CD4-positive, alpha-beta memory T cell (primary cell): ENCODE measurements around the gene TMEM213. TPM values are rescaled to one million over a fixed set of nuclear protein-coding genes. Genes with fewer than 3 reads are reported as not detected.

Source experiments
- CTCF ChIA-PET: fragments of 350-600 bp; sonication (Branson Sonifier 250); formaldehyde crosslinking; loops from one replicate; lab custom pipeline; 2021; ENCODE audit warnings: inconsistent platforms; ENCODE audit not compliant: partially characterized antibody; lab: Charles Lee
- POLR2A ChIA-PET: fragments of 350-600 bp; sonication (Branson Sonifier 250); formaldehyde crosslinking; loops from one replicate; lab custom pipeline; 2021; ENCODE audit not compliant: partially characterized antibody; lab: Charles Lee
- DNase-seq, 5 donors: peaks; one replicate each; pipeline versions ENCODE4 v3.0.0 to v3.0.0-alpha.2; 2020 to 2022; ENCODE audit warnings: mixed read lengths in 1 of 5
- H3K27ac ChIP-seq: one replicate; pipeline ENCODE4 v1.7.0; 2013; ENCODE audit warnings: low read depth, low read length
- H3K27me3 ChIP-seq: 2 replicates; pipeline ENCODE4 v1.7.0; 2013; ENCODE audit warnings: mild to moderate bottlenecking, low read length, moderate library complexity; ENCODE audit not compliant: insufficient read depth
- H3K36me3 ChIP-seq: 2 replicates; pipeline ENCODE4 v1.7.0; 2013; ENCODE audit warnings: mild to moderate bottlenecking, low read length, moderate library complexity; ENCODE audit not compliant: insufficient read depth
- H3K4me1 ChIP-seq: 2 replicates; pipeline ENCODE4 v1.7.0; 2013; ENCODE audit warnings: mild to moderate bottlenecking, low read length, moderate library complexity; ENCODE audit not compliant: insufficient read depth
- H3K4me3 ChIP-seq, 2 donors: one replicate each; pipeline ENCODE4 v1.7.0; 2013; ENCODE audit warnings: low read length in 2 of 2, mild to moderate bottlenecking in 1 of 2
- H3K9me3 ChIP-seq, 2 donors: one replicate each; pipeline ENCODE4 v1.7.0; 2013; ENCODE audit warnings: low read length in 2 of 2, control low read depth in 1 of 2; ENCODE audit not compliant: control insufficient read depth in 1 of 2
- H3K27ac Mint-ChIP-seq, 7 donors: one replicate each; pipeline ENCODE4 v1.8.0; 2020 to 2021; ENCODE audit warnings: mixed read lengths in 7 of 7, mild to moderate bottlenecking in 6 of 7, inconsistent platforms in 3 of 7, moderate library complexity in 3 of 7
- H3K27me3 Mint-ChIP-seq, 2 donors: one replicate each; pipeline ENCODE4 v1.8.0; 2020 to 2021; ENCODE audit warnings: mixed read lengths in 2 of 2
- H3K36me3 Mint-ChIP-seq, 2 donors: one replicate each; pipeline ENCODE4 v1.8.0; 2020 to 2021; ENCODE audit warnings: mixed read lengths in 2 of 2, inconsistent platforms in 1 of 2, mild to moderate bottlenecking in 1 of 2
- H3K4me1 Mint-ChIP-seq, 4 donors: one replicate each; pipeline ENCODE4 v1.8.0; 2020 to 2021; ENCODE audit warnings: mixed read lengths in 4 of 4, mild to moderate bottlenecking in 1 of 4
- H3K4me3 Mint-ChIP-seq, 8 donors: one replicate each; pipeline ENCODE4 v1.8.0; 2020 to 2021; ENCODE audit warnings: mixed read lengths in 8 of 8, mild to moderate bottlenecking in 7 of 8, moderate library complexity in 6 of 8, inconsistent platforms in 3 of 8
- H3K9me3 Mint-ChIP-seq, 8 donors: one replicate each; pipeline ENCODE4 v1.8.0; 2020 to 2021; ENCODE audit warnings: mixed read lengths in 8 of 8, mild to moderate bottlenecking in 5 of 8, inconsistent platforms in 3 of 8, moderate library complexity in 1 of 8
- intact Hi-C: fragments of 100-400 bp; cut with micrococcal nuclease; formaldehyde crosslinking; loops from one replicate; pipeline ENCODE4 v1.15.1; 2023
- polyA plus RNA-seq, 2 donors: library from polyadenylated mRNA; unstranded; fragments of 300-500 nt; fragmentation: Illumina TruSeq; gene quantifications; one replicate each; pipeline ENCODE4 v1.2.3, GENCODE V29; 2021
- total RNA-seq, 2 experiments: library from RNA; stranded (reverse); gene quantifications; one replicate each; pipeline ENCODE4 v1.2.3, GENCODE V29; 2021

Gene TMEM213
- total and polyA plus RNA-seq, 4 experiments from 2014 or later, result not detected

GRCh38 chr7:138878051-138878450 is 80.3 kb downstream of the TMEM213 start:
- no peaks in the 10 kb centered on the region for H3K36me3 Mint-ChIP-seq
- CTCF ChIA-PET, result interaction anchor here (1.1 to 3.2 kb wide), 4 partner anchors 8 to 139 kb away, joined by 3 to 23 read pairs (median 4); no protein-coding TSS in a partner anchor
- H3K9me3 ChIP-seq, result no peaks in the 10 kb centered on the region
- H3K27me3 ChIP-seq, result no peaks in the 10 kb centered on the region
- H3K4me3 Mint-ChIP-seq, result no peak overlapping the region
- H3K36me3 ChIP-seq, result no peaks in the 10 kb centered on the region
- peak overlapping the region in 2 of 7 donors; percentile 36 to 46 for H3K27ac Mint-ChIP-seq
- H3K9me3 Mint-ChIP-seq, result no peaks in the 10 kb centered on the region
- DNase-seq, result no peak
- intact Hi-C loops, result loop anchor here (5.0 kb wide), 1 partner anchor 416 kb away; the partner anchor contains the start of gene TRIM24
- H3K4me1 Mint-ChIP-seq, result peaks cover 19 to 32% (median 23%) of the 10 kb centered on the region in 4 donors
- H3K4me3 ChIP-seq, result no peak overlapping the region
- POLR2A ChIA-PET, result interaction anchor here (1.4 to 2.2 kb wide), 2 partner anchors 126 to 217 kb away, joined by 4 read pairs; no protein-coding TSS in a partner anchor
- H3K27ac ChIP-seq, result no peak overlapping the region
- H3K27me3 Mint-ChIP-seq, result no peaks in the 10 kb centered on the region
- peaks cover 16% of the 10 kb centered on the region for H3K4me1 ChIP-seq

GRCh38 chr7:138878856-138879255 is 81.1 kb downstream of the TMEM213 start:
- no peaks in the 10 kb centered on the region for H3K36me3 ChIP-seq
- no peaks in the 10 kb centered on the region for H3K36me3 Mint-ChIP-seq
- no peak overlapping the region for H3K27ac Mint-ChIP-seq
- H3K9me3 Mint-ChIP-seq, result no peaks in the 10 kb centered on the region
- no peaks in the 10 kb centered on the region for H3K9me3 ChIP-seq
- no peaks in the 10 kb centered on the region for H3K27me3 Mint-ChIP-seq
- peaks cover 19 to 32% (median 23%) of the 10 kb centered on the region in 4 donors for H3K4me1 Mint-ChIP-seq
- no peak overlapping the region for H3K4me3 ChIP-seq
- ChIA-PET POLR2A (no interaction called here), CTCF (interaction anchor here (1.1 to 3.2 kb wide), 2 partner anchors 7 to 126 kb away, joined by 3 to 23 read pairs; no protein-coding TSS in a partner anchor)
- peaks cover 16% of the 10 kb centered on the region for H3K4me1 ChIP-seq
- no peak for DNase-seq
- H3K27ac ChIP-seq, result no peak overlapping the region
- H3K4me3 Mint-ChIP-seq, result no peak overlapping the region
- intact Hi-C loops, result loop anchor here (5.0 kb wide), 1 partner anchor 417 kb away; the partner anchor contains the start of gene TRIM24
- no peaks in the 10 kb centered on the region for H3K27me3 ChIP-seq

- no peaks in the 10 kb centered on the region for H3K36me3 Mint-ChIP-seq
- H3K4me3 ChIP-seq, result no peak overlapping the region
- H3K27ac ChIP-seq, result no peak overlapping the region
- H3K4me1 ChIP-seq, result peaks cover 16% of the 10 kb centered on the region
- H3K4me1 Mint-ChIP-seq, result peaks cover 18 to 30% (median 21%) of the 10 kb centered on the region in 4 donors
- POLR2A ChIA-PET, result no interaction called here
- no peaks in the 10 kb centered on the region for H3K27me3 ChIP-seq
- CTCF ChIA-PET, result interaction anchor here (3.2 kb wide), 1 partner anchor 7 kb away, joined by 23 read pairs; no protein-coding TSS in a partner anchor
- no peaks in the 10 kb centered on the region for H3K9me3 Mint-ChIP-seq
- no peak overlapping the region for H3K27ac Mint-ChIP-seq
- intact Hi-C loops, result loop anchor here (5.0 kb wide), 1 partner anchor 417 kb away; the partner anchor contains the start of gene TRIM24
- no peak overlapping the region for H3K4me3 Mint-ChIP-seq
- no peak for DNase-seq
- H3K36me3 ChIP-seq, result no peaks in the 10 kb centered on the region
- H3K27me3 Mint-ChIP-seq, result no peaks in the 10 kb centered on the region
- no peaks in the 10 kb centered on the region for H3K9me3 ChIP-seq
Observed at GRCh38 chr7:138879356-138879755, 81.6 kb downstream of the TMEM213 start.

DNA sequence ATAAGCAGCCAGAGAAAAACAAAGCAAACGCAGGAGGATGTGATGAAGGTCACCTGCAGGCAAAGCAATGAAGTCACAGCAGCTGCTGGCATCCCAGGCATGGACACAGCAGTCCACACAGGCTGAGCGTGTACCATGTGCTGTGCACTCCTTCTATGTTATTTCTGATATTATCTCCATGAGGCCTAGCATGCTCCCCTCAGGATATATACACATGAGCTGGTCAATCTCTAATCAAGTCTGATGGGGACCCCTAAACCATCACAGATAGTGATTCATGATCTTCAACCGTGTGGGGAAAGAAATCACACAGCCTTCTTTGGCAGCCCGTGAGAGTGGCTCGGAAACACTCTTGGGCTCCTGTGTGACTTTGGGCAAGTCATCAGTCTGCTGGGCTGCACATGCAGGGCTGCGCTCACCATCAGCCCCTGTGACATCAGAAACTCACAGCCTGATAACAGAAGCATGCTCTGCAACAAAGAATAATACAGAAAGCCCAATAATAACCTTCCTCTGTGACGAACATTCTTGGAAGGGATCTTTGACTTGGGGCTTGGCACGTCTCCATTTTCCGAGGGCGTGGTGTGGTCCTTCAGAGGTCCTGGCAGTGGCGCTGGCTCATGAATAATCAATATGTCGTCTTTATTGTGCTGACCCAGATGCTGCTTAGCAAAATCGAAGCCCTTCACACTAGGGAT is 83.2 kb downstream of the TMEM213 start:
- ChIA-PET CTCF (no interaction called here), POLR2A (no interaction called here)
- H3K36me3 Mint-ChIP-seq, result no peaks in the 10 kb centered on the region
- no peaks in the 10 kb centered on the region for H3K27me3 ChIP-seq
- no peaks in the 10 kb centered on the region for H3K9me3 Mint-ChIP-seq
- no peak overlapping the region for H3K27ac Mint-ChIP-seq
- DNase-seq, result no peak
- no peaks in the 10 kb centered on the region for H3K27me3 Mint-ChIP-seq
- intact Hi-C loops, result no loop called here
- no peak overlapping the region for H3K4me3 ChIP-seq
- H3K4me1 Mint-ChIP-seq, result peaks cover 10 to 21% (median 13%) of the 10 kb centered on the region in 4 donors
- H3K27ac ChIP-seq, result no peak overlapping the region
- no peaks in the 10 kb centered on the region for H3K9me3 ChIP-seq
- no peaks in the 10 kb centered on the region for H3K36me3 ChIP-seq
- no peak overlapping the region for H3K4me3 Mint-ChIP-seq
- H3K4me1 ChIP-seq, result peaks cover 8% of the 10 kb centered on the region

- no peak for DNase-seq
- Histone ChIP-seq H3K36me3 (no peaks in the 10 kb centered on the region), H3K27me3 (no peaks in the 10 kb centered on the region), H3K4me1 (peaks cover 1% of the 10 kb centered on the region), H3K4me3 (no peak overlapping the region), H3K9me3 (no peaks in the 10 kb centered on the region), H3K27ac (no peak overlapping the region)
- intact Hi-C loops, result no loop called here
- Mint-ChIP-seq H3K4me1 (peaks cover 12 to 19% (median 13%) of the 10 kb centered on the region in 4 donors), H3K9me3 (no peaks in the 10 kb centered on the region), H3K27me3 (no peaks in the 10 kb centered on the region), H3K27ac (peak overlapping the region in 3 of 7 donors; percentile 22 to 52 (median 31)), H3K4me3 (peak overlapping the region in 2 of 8 donors; percentile 23 to 50), H3K36me3 (no peaks in the 10 kb centered on the region)
- ChIA-PET CTCF (no interaction called here), POLR2A (no interaction called here)
Observed at GRCh38 chr7:138881579-138882188, 83.9 kb downstream of the TMEM213 start.

DNA sequence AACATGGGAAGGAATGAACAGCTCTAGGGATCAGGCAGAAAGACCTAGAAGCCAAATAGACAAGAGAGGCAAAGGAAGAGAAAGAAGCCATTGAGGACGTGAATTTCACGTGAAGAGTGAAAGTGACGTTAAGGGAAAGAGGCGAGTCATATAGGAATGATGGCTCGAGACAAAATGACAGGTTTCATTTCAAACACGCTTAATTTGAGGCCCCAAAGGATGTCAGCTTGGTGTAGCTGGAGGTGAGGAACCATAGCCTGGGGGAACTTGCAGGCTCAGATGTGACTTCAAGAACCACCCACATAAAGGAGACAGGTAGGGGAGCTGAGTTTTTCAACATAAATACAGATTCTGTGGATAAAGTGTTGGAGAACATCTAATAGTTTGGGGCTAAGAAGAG is 84.5 kb downstream of the TMEM213 start:
- ChIA-PET POLR2A (no interaction called here), CTCF (interaction anchor here (0.5 kb wide), 1 partner anchor 452 kb away, joined by 4 read pairs; no protein-coding TSS in a partner anchor)
- Mint-ChIP-seq H3K27ac (peak overlapping the region in 6 of 7 donors; percentile 3 to 84 (median 23)), H3K4me1 (peaks cover 12 to 19% (median 14%) of the 10 kb centered on the region in 4 donors), H3K4me3 (peak overlapping the region in 2 of 8 donors; percentile 23 to 50), H3K27me3 (no peaks in the 10 kb centered on the region), H3K9me3 (no peaks in the 10 kb centered on the region), H3K36me3 (no peaks in the 10 kb centered on the region)
- intact Hi-C loops, result no loop called here
- DNase-seq, result no peak
- H3K27me3 ChIP-seq, result no peaks in the 10 kb centered on the region
- no peak overlapping the region for H3K4me3 ChIP-seq
- H3K4me1 ChIP-seq, result no peaks in the 10 kb centered on the region
- H3K27ac ChIP-seq, result no peak overlapping the region
- H3K9me3 ChIP-seq, result no peaks in the 10 kb centered on the region
- H3K36me3 ChIP-seq, result no peaks in the 10 kb centered on the region
